DND-41 (cell line): ENCODE results near the gene NR4A1.
A peak's percentile ranks its signal among the peaks of the same experiment; 100 is the strongest.

Source experiments
- ATAC-seq: fragments of 200-7000 bp; cut with Tn5 transposase; 3 replicates; pipeline ENCODE4 v1.9.1; 2021; ENCODE audit warnings: low read depth; ENCODE audit not compliant: insufficient read depth
- DNase-seq: peaks from one replicate; pipeline ENCODE4 v3.0.0-alpha.2; 2020
- H2AFZ ChIP-seq: 2 replicates; pipeline ENCODE4 v1.6.0; 2012; ENCODE audit warnings: low read depth, low read length
- H3K27ac ChIP-seq: 2 replicates; pipeline ENCODE4 v1.5.1; 2012; ENCODE audit warnings: low read length, inconsistent platforms
- H3K27me3 ChIP-seq: fragments of 200-600 bp; sonication (generic); 2 replicates; pipeline ENCODE4 v1.6.0; 2012; ENCODE audit warnings: low read length, mild to moderate bottlenecking, inconsistent platforms; ENCODE audit not compliant: insufficient read depth, poor library complexity
- H3K36me3 ChIP-seq: 2 replicates; pipeline ENCODE4 v1.5.1; 2012; ENCODE audit warnings: low read length, inconsistent platforms; ENCODE audit not compliant: insufficient read depth
- H3K4me1 ChIP-seq: 2 replicates; pipeline ENCODE4 v1.5.1; 2012; ENCODE audit warnings: mild to moderate bottlenecking, low read length; ENCODE audit not compliant: insufficient read depth
- H3K4me2 ChIP-seq: 2 replicates; pipeline ENCODE4 v1.6.0; 2012; ENCODE audit warnings: mild to moderate bottlenecking, moderate library complexity, low read length, inconsistent platforms; ENCODE audit not compliant: insufficient read depth
- H3K4me3 ChIP-seq, 2 experiments: fragments of 200-600 bp in 1 of 2; shearing (Covaris generic) in 1 of 2; 2 replicates each; pipeline ENCODE4 v1.5.1; 2012 to 2016; ENCODE audit warnings: inconsistent platforms in 2 of 2, low read length in 2 of 2, mild to moderate bottlenecking in 2 of 2, low read depth in 1 of 2, moderate library complexity in 1 of 2
- H3K79me2 ChIP-seq: 2 replicates; pipeline ENCODE4 v1.6.0; 2012; ENCODE audit warnings: low read length, inconsistent platforms; ENCODE audit not compliant: insufficient read depth
- H3K9ac ChIP-seq: 2 replicates; pipeline ENCODE4 v1.6.0; 2012; ENCODE audit warnings: low read depth, mild to moderate bottlenecking, inconsistent platforms, low read length, moderate library complexity
- H3K9me3 ChIP-seq: 2 replicates; pipeline ENCODE4 v1.5.1; 2012; ENCODE audit warnings: low read length, moderate library complexity, mild to moderate bottlenecking, inconsistent platforms; ENCODE audit not compliant: insufficient read depth, severe bottlenecking
- H4K20me1 ChIP-seq: 2 replicates; pipeline ENCODE4 v1.6.0; 2012; ENCODE audit warnings: low read length; ENCODE audit not compliant: insufficient read depth
- CTCF ChIP-seq: IDR thresholded peaks from 2 replicates; pipeline ENCODE4 v1.5.1; 2012; ENCODE audit warnings: borderline replicate concordance, low read length, moderate library complexity, mild to moderate bottlenecking; ENCODE audit not compliant: poor library complexity, severe bottlenecking; ENCODE audit errors: extremely low read depth
- EZH2 ChIP-seq: IDR thresholded peaks from 3 replicates; pipeline ENCODE4 v1.6.1; 2012; ENCODE audit warnings: borderline replicate concordance, low read depth, mild to moderate bottlenecking, moderate library complexity, low read length, inconsistent platforms; ENCODE audit not compliant: severe bottlenecking

The NR4A1 gene

GRCh38 chr12:52050758-52051541 lies at the start of gene NR4A1:
NR4A1 (plus strand) TSS chr12:52051442; CDS start chr12:52054329, 2,887 bp downstream.
- no peak within 1 kb of the TSS for H3K9ac ChIP-seq
- H3K9me3 ChIP-seq = no peaks in the 10 kb centered on the region
- DNase-seq = peak; percentile 87
- H2AFZ ChIP-seq = no peak within 1 kb of the TSS
- peaks cover 37% of the 10 kb centered on the region for H4K20me1 ChIP-seq
- peak; percentile 91 for ATAC-seq
- TF ChIP-seq CTCF (no peak), EZH2 (peak; percentile 79)
- no peak within 1 kb of the TSS for H3K27ac ChIP-seq
- H3K27me3 ChIP-seq = peaks cover 51% of the 10 kb centered on the region
- peak within 1 kb of the TSS in 1 of 2 experiments; percentile 41; a peak in 2 of 4 replicates for H3K4me3 ChIP-seq
- peak within 1 kb of the TSS; percentile 67 for H3K4me2 ChIP-seq
- H3K4me1 ChIP-seq = peaks cover 19% of the 10 kb centered on the region
- no peaks in the 10 kb centered on the region for H3K36me3 ChIP-seq
- no peaks in the 10 kb centered on the region for H3K79me2 ChIP-seq

- peaks cover 27% of the 10 kb centered on the region for H3K27me3 ChIP-seq
- no peak overlapping the region for H3K4me3 ChIP-seq
- H4K20me1 ChIP-seq = peaks cover 17% of the 10 kb centered on the region
- DNase-seq (no peak), ATAC-seq (no peak)
- H3K9me3 ChIP-seq = no peaks in the 10 kb centered on the region
- no peaks in the 10 kb centered on the region for H3K79me2 ChIP-seq
- no peak overlapping the region for H3K9ac ChIP-seq
- no peak overlapping the region for H3K27ac ChIP-seq
- H3K4me2 ChIP-seq = no peak overlapping the region
- no peak overlapping the region for H2AFZ ChIP-seq
- peaks cover 29% of the 10 kb centered on the region for H3K4me1 ChIP-seq
- H3K36me3 ChIP-seq = peaks cover 1% of the 10 kb centered on the region; the same call in 1 of the 2 replicates
- TF ChIP-seq CTCF (no peak), EZH2 (no peak)
Observed at GRCh38 chr12:52003016-52003550, 48.2 kb upstream of the NR4A1 start.

- no peaks in the 10 kb centered on the region; the same call in 1 of the 2 replicates for H3K36me3 ChIP-seq
- H3K27ac ChIP-seq = no peak overlapping the region
- H3K27me3 ChIP-seq = peaks cover 32% of the 10 kb centered on the region
- no peak overlapping the region for H3K4me3 ChIP-seq
- H3K9me3 ChIP-seq = no peaks in the 10 kb centered on the region
- no peak overlapping the region for H3K9ac ChIP-seq
- peak; percentile 63 for ATAC-seq
- no peak overlapping the region for H3K4me2 ChIP-seq
- TF ChIP-seq EZH2 (no peak), CTCF (no peak)
- peaks cover 29% of the 10 kb centered on the region for H3K4me1 ChIP-seq
- peaks cover 17% of the 10 kb centered on the region for H4K20me1 ChIP-seq
- H3K79me2 ChIP-seq = no peaks in the 10 kb centered on the region
- H2AFZ ChIP-seq = no peak overlapping the region
- peak; percentile 67 for DNase-seq
Observed at GRCh38 chr12:52003591-52003990, 47.7 kb upstream of the NR4A1 start.
